Karpas-422 (cell line): ENCODE results near the gene EPYC. TPM values are rescaled to one million over a fixed set of nuclear protein-coding genes. Genes with fewer than 3 reads are reported as not detected.
"Not testable (repeated sequence)": the region's sequence is repeated elsewhere in the genome, so short reads cannot be mapped to it uniquely, and the experiment has no call there.

Source experiments
- DNase-seq: peaks from one replicate; pipeline ENCODE4 v3.0.0-alpha.2; 2015
- H2AFZ ChIP-seq: fragments of 200-600 bp; sonication (generic); 2 replicates; pipeline ENCODE4 v1.6.1; 2014; ENCODE audit warnings: antibody characterized with exemption, low read length, mixed read lengths
- H3K27ac ChIP-seq: fragments of 200-600 bp; sonication (generic); 2 replicates; pipeline ENCODE4 v1.5.1; 2014; ENCODE audit warnings: mild to moderate bottlenecking, low read length, moderate library complexity
- H3K27me3 ChIP-seq: fragments of 200-600 bp; sonication (generic); 2 replicates; pipeline ENCODE4 v1.6.1; 2014; ENCODE audit warnings: low read length, mixed read lengths
- H3K36me3 ChIP-seq: fragments of 200-600 bp; sonication (generic); 2 replicates; pipeline ENCODE4 v1.6.1; 2014; ENCODE audit warnings: low read length, mixed read lengths; ENCODE audit not compliant: insufficient read depth
- H3K4me1 ChIP-seq: fragments of 200-600 bp; sonication (generic); 2 replicates; pipeline ENCODE4 v1.6.1; 2014; ENCODE audit warnings: mild to moderate bottlenecking, low read length, mixed read lengths
- H3K4me2 ChIP-seq: fragments of 200-600 bp; sonication (generic); 2 replicates; pipeline ENCODE4 v1.6.1; 2014; ENCODE audit warnings: low read length, low read depth, mild to moderate bottlenecking; ENCODE audit not compliant: poor library complexity, severe bottlenecking
- H3K4me3 ChIP-seq: fragments of 200-600 bp; sonication (generic); 2 replicates; pipeline ENCODE4 v1.5.1; 2014; ENCODE audit warnings: mild to moderate bottlenecking, antibody characterized with exemption, low read length, mixed read lengths
- H3K79me2 ChIP-seq: fragments of 200-600 bp; sonication (generic); 2 replicates; pipeline ENCODE4 v1.6.1; 2014; ENCODE audit warnings: mild to moderate bottlenecking, low read length, mixed read lengths
- H3K9ac ChIP-seq: fragments of 200-600 bp; sonication (generic); 2 replicates; pipeline ENCODE4 v1.6.0; 2014; ENCODE audit warnings: low read length
- H3K9me2 ChIP-seq: fragments of 200-600 bp; sonication (generic), shearing (Covaris generic); replicated peaks from 2 replicates; pipeline ENCODE4 v1.6.0; 2014; ENCODE audit warnings: mild to moderate bottlenecking, low read length, moderate library complexity; ENCODE audit not compliant: insufficient read depth
- H3K9me3 ChIP-seq: fragments of 300-700, 200-600 bp; sonication (generic); 2 replicates; pipeline ENCODE4 v1.6.1; 2014; ENCODE audit warnings: low read length, mixed read lengths
- H4K20me1 ChIP-seq: fragments of 200-600 bp; sonication (generic); 2 replicates; pipeline ENCODE4 v1.6.1; 2014; ENCODE audit warnings: mild to moderate bottlenecking, antibody characterized with exemption, low read length, low read depth; ENCODE audit not compliant: insufficient read depth
- total RNA-seq: library from RNA; depleted of rRNA; stranded (reverse); fragments of >200 nt; shearing (Covaris generic); gene quantifications from 2 replicates; pipeline ENCODE4 v1.2.3, GENCODE V29; 2014; ENCODE audit warnings: low replicate concordance

The EPYC gene
- total RNA-seq, 1 experiment from 2014 or later, result not detected

DNA sequence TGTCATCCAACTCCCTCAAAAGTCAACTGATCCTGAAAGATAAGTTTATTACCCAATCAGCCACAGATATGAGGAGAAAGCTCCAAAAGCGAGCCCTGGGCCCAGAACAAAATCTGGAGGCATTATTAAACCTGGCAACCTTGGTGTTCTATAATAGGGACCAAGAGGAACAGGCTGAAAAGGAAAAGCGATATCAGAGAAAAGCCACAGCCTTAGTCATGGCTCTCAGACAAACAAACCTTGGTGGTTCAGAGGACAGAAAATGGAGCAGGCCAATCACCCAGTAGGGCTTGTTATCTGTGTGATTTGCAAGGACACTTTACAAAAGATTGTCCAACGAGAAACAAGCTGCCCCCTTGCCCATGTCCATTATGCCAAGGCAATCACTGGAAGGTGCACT lies 19.4 kb downstream of the EPYC start:
- not testable (repeated sequence) for DNase-seq, H2AFZ ChIP-seq, H3K79me2 ChIP-seq, H3K9ac ChIP-seq, H3K4me1 ChIP-seq, H3K4me3 ChIP-seq, H4K20me1 ChIP-seq, H3K4me2 ChIP-seq, H3K9me3 ChIP-seq, H3K36me3 ChIP-seq, H3K27me3 ChIP-seq, H3K9me2 ChIP-seq, H3K27ac ChIP-seq

DNA sequence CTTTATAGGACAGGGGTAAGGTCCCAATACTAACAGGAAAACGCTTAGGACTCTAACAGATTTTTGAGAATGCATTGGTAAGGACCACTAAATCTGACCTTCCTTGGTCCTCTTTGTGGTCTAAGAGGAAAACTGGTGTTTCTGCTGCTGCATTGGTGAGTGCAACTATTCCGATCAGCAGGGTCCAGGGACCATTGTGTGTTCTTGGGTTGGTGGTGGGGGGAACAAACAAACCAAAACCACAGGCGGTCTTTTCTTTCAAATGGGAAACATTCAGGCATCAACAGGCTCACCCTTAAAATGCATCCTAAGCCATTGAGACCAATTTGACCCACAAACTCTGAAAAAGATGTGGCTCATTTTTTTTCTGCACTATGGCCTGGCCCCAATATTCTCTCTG lies 20.7 kb downstream of the EPYC start:
- Histone ChIP-seq H3K4me2 (no peak overlapping the region), H3K4me1 (no peaks in the 10 kb centered on the region), H3K9me3 (no peaks in the 10 kb centered on the region), H3K36me3 (no peaks in the 10 kb centered on the region), H3K9me2 (no peaks in the 10 kb centered on the region), H3K9ac (no peak overlapping the region), H3K27me3 (no peaks in the 10 kb centered on the region), H3K27ac (no peak overlapping the region), H2AFZ (no peak overlapping the region), H3K4me3 (no peak overlapping the region), H3K79me2 (no peaks in the 10 kb centered on the region), H4K20me1 (no peaks in the 10 kb centered on the region)
- no peak for DNase-seq

DNA sequence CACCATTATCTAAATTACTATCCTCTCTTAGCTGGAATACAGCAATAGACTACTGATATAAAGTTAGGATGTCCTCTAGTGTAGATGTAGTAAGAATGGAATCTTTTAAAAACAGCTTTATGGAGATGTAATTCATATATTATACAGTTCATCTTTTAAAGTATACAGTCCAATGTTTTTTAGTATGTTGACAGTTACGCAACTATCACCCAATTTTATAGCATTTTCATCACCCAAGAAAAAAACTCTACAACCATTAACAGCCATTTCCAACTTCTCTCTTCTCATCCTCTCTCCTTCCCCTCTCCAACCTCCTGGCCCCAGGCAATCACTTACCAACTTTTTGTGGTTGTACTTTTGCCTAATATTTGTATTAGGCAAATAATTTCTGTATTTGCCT lies 22.6 kb downstream of the EPYC start:
- H3K9ac ChIP-seq, result no peak overlapping the region
- H2AFZ ChIP-seq, result no peak overlapping the region
- no peak for DNase-seq

DNA sequence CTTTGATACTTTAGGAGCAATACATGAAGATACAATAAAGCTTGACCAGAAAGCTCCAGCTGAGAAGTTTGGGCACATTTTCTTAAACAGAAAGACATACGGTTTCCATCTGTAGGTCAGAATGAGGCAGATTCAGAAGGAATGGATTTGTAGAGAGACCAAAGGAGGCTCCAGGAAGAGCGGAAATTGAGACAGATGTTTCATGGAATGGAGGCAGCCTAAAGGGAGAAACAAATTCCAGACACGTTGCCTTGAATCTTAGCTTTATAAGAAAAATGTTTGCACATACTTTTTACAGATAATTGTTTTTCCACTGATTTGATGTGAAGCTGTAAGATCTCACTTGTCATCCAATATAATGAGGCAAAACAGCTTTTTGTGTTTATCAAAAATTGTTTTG lies 24.8 kb downstream of the EPYC start:
- H4K20me1 ChIP-seq, result no peaks in the 10 kb centered on the region
- no peak overlapping the region for H3K27ac ChIP-seq
- H3K36me3 ChIP-seq, result no peaks in the 10 kb centered on the region
- H3K79me2 ChIP-seq, result no peaks in the 10 kb centered on the region
- H3K9ac ChIP-seq, result no peak overlapping the region
- H3K4me2 ChIP-seq, result no peak overlapping the region
- H3K27me3 ChIP-seq, result no peaks in the 10 kb centered on the region
- no peak overlapping the region for H2AFZ ChIP-seq
- no peak overlapping the region for H3K4me3 ChIP-seq
- no peak for DNase-seq
- H3K4me1 ChIP-seq, result no peaks in the 10 kb centered on the region
- no peaks in the 10 kb centered on the region for H3K9me3 ChIP-seq
- no peaks in the 10 kb centered on the region for H3K9me2 ChIP-seq

More for the DNA sequence above, 22.6 kb downstream of the EPYC start:
- H3K27ac ChIP-seq, result no peak overlapping the region
- H3K4me2 ChIP-seq, result no peak overlapping the region
- no peaks in the 10 kb centered on the region for H3K9me2 ChIP-seq
- H3K9me3 ChIP-seq, result no peaks in the 10 kb centered on the region
- no peaks in the 10 kb centered on the region for H3K27me3 ChIP-seq
- H3K79me2 ChIP-seq, result no peaks in the 10 kb centered on the region
- H4K20me1 ChIP-seq, result no peaks in the 10 kb centered on the region
- no peak overlapping the region for H3K4me3 ChIP-seq
- no peaks in the 10 kb centered on the region for H3K36me3 ChIP-seq
- H3K4me1 ChIP-seq, result no peaks in the 10 kb centered on the region

DNA sequence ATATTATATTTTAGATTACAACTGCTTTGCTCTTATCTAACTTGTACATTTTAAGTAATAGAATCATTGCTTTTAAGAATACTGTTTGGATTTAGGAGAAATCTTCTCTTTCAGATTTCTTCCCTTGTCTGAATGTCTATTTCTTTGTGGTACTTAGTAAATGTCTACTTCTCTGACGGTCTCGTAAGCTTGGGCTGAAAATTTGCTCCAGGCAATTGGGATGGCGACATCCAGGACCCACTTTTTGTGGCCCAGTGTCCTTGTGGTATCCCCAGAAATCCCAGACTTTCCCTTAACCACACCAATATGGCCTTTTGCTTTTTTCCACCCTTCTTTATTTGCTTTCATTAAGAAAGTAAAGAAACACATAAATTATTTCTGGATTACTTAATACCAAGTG lies 25.8 kb downstream of the EPYC start:
- Histone ChIP-seq H3K9me3 (no peaks in the 10 kb centered on the region), H3K79me2 (no peaks in the 10 kb centered on the region), H3K4me3 (no peak overlapping the region), H3K36me3 (no peaks in the 10 kb centered on the region), H3K9me2 (no peaks in the 10 kb centered on the region), H4K20me1 (no peaks in the 10 kb centered on the region), H3K27ac (no peak overlapping the region), H3K27me3 (no peaks in the 10 kb centered on the region), H3K9ac (no peak overlapping the region), H3K4me2 (no peak overlapping the region), H3K4me1 (no peaks in the 10 kb centered on the region), H2AFZ (no peak overlapping the region)
- no peak for DNase-seq

DNA sequence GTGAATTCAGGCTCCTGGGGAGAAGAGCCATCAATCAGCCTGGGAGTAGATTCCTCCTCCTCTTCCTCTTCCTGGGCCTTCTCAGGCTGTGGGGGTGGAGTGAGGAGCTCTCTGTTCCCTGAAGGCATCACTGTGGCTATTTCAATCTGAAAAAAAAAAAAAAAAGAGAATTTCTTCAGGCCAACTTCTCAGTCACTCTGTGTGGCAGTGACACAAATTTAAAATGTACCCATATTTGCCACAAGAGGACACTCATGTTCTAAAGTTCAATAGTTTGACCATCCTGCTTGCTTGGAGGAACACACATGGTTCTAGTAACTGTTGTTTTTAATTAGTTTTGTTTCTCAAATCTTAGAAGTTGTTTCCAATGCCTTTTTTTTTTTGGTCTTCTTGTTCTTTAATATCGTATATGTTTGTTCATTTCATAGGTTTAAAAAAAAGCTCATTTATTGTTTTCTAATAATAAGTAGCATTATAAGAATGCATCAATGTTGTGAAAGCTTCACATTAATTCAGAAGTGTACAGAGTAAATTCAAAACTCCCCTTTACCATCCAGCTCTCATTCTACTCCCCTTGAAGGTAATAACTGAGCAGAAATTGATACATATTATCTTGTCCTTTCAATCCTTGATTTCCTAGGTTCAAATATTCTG lies 26.5 kb downstream of the EPYC start:
- no peak overlapping the region for H2AFZ ChIP-seq
- peak; percentile 74 for DNase-seq

DNA sequence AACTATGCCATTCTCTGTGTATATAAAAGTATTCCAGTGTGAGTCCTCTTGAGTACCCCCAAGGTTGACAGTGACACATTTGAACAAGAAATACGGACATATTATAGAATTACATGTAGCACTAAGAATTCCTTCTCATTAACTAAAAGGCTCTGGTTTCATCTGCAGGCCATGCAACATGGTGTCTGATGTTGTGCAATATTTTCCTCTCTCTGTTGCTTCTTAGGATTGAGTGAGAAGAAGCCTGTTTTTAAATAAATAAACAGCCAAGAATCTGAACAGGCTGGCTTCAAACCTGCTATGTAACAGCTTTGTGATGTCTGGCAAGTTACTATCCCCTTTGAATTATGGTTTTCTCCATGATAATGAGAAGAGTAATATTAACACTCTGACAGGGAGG lies 27.5 kb downstream of the EPYC start:
- Histone ChIP-seq H3K36me3 (no peaks in the 10 kb centered on the region), H3K27me3 (no peaks in the 10 kb centered on the region), H3K4me2 (no peak overlapping the region), H3K4me3 (no peak overlapping the region), H3K4me1 (no peaks in the 10 kb centered on the region), H2AFZ (no peak overlapping the region), H3K27ac (no peak overlapping the region), H3K79me2 (no peaks in the 10 kb centered on the region), H3K9me2 (no peaks in the 10 kb centered on the region), H3K9me3 (no peaks in the 10 kb centered on the region), H4K20me1 (no peaks in the 10 kb centered on the region), H3K9ac (no peak overlapping the region)
- no peak for DNase-seq

More for the DNA sequence above, 26.5 kb downstream of the EPYC start:
- no peaks in the 10 kb centered on the region for H3K9me2 ChIP-seq
- no peaks in the 10 kb centered on the region for H3K27me3 ChIP-seq
- no peaks in the 10 kb centered on the region for H3K9me3 ChIP-seq
- no peak overlapping the region for H3K4me2 ChIP-seq
- no peak overlapping the region for H3K4me3 ChIP-seq
- H4K20me1 ChIP-seq, result no peaks in the 10 kb centered on the region
- no peaks in the 10 kb centered on the region for H3K4me1 ChIP-seq
- no peak overlapping the region for H3K27ac ChIP-seq
- H3K9ac ChIP-seq, result no peak overlapping the region
- H3K79me2 ChIP-seq, result no peaks in the 10 kb centered on the region
- H3K36me3 ChIP-seq, result no peaks in the 10 kb centered on the region

DNA sequence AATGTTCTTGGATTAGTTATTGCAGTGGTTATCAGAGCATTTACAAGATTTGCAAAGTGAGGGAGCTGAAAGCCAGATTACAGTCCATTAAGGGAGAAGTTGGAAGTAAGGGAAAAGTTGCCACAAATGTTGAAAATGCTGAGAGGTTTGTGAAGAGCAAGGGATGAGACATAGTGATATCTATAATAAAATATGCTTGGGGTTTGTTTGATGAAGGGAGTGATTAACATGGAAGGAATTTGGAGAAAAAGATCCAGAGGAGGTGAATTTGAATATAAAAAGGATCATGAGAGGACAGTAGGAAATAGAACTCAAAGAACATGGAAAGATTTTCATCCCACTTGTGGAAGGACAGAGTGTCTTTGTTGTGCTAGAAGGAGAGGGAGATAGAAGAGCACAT lies 30.5 kb downstream of the EPYC start:
- Histone ChIP-seq H3K36me3 (no peaks in the 10 kb centered on the region), H3K27ac (no peak overlapping the region), H4K20me1 (no peaks in the 10 kb centered on the region), H3K4me1 (no peaks in the 10 kb centered on the region), H3K9me2 (no peaks in the 10 kb centered on the region), H3K79me2 (no peaks in the 10 kb centered on the region), H3K4me2 (no peak overlapping the region), H3K9me3 (no peaks in the 10 kb centered on the region), H3K9ac (no peak overlapping the region), H3K27me3 (no peaks in the 10 kb centered on the region), H2AFZ (no peak overlapping the region), H3K4me3 (no peak overlapping the region)
- no peak for DNase-seq

DNA sequence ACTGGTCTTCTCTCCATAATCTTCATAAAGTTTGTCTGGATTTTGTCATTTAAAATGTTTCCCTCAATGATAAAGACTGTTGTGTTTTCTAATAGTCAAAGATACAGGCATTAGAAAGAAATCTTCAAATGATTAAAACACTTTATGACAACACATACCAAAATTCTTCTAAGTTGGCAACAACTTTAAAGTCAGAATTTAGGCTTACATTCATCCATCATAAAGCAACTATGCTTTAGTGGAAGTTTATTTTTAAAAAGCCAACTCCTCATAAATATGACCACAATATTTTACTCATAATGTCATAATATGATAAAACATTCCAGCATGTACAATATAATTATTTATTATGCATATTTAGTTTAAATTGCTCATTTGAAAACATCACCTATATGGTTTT lies 32.5 kb downstream of the EPYC start:
- DNase-seq, result no peak
- Histone ChIP-seq H3K27me3 (no peaks in the 10 kb centered on the region), H3K9ac (no peak overlapping the region), H3K27ac (no peak overlapping the region), H3K9me3 (no peaks in the 10 kb centered on the region), H3K4me2 (no peak overlapping the region), H3K36me3 (no peaks in the 10 kb centered on the region), H3K4me3 (no peak overlapping the region), H3K4me1 (no peaks in the 10 kb centered on the region), H2AFZ (no peak overlapping the region), H3K79me2 (no peaks in the 10 kb centered on the region), H3K9me2 (no peaks in the 10 kb centered on the region), H4K20me1 (no peaks in the 10 kb centered on the region)
